ENCODE data around the gene RPUSD4. TPM values are rescaled to one million over a fixed set of nuclear protein-coding genes. Genes with fewer than 3 reads are reported as not detected.

Gene RPUSD4
- total RNA-seq, 1 donor from 2014 or later, result 46.7 TPM

- Mint-ChIP-seq H3K9me3 (peaks cover 32% of the 10 kb centered on the region), H3K36me3 (peaks cover 4% of the 10 kb centered on the region), H3K27ac (peak overlapping the region; percentile 77), H3K4me3 (peak overlapping the region; percentile 3), H3K4me1 (peaks cover 56% of the 10 kb centered on the region), H3K27me3 (ENCODE audit: insufficient read depth, low read depth) (peaks cover 45% of the 10 kb centered on the region)
- Histone ChIP-seq H3K9ac (no peak overlapping the region), H3F3A (ENCODE audit: low read depth) (peaks cover 27% of the 10 kb centered on the region), H3K4me3 (no peak overlapping the region), H3K79me2 (ENCODE audit: low read depth) (no peaks in the 10 kb centered on the region), H3K9me3 (ENCODE audit: low read depth) (peaks cover 10% of the 10 kb centered on the region), H3K27ac (no peak overlapping the region), H3K4me1 (peaks cover 52% of the 10 kb centered on the region), H4K20me1 (ENCODE audit: low read depth) (peaks cover 9% of the 10 kb centered on the region), H3K4me2 (peak overlapping the region; percentile 53), H3K27me3 (peaks cover 6% of the 10 kb centered on the region), H2AFZ (replicated peaks) (no peak overlapping the region), H3K36me3 (no peaks in the 10 kb centered on the region)
- DNase-seq (ENCODE audit: low spot score), result peak; percentile 82
- TF ChIP-seq CTCF (IDR thresholded peaks at IDR 0.05) (no peak), EZH2 (IDR thresholded peaks at IDR 0.05) (no peak), EZH2phosphoT487 (IDR thresholded peaks at IDR 0.05) (no peak)
Measured at GRCh38 chr11:126153972-126154371, 57.5 kb downstream of the RPUSD4 start.

- peaks cover 48% of the 10 kb centered on the region for H3K27me3 Mint-ChIP-seq (ENCODE audit: insufficient read depth, low read depth)
- Histone ChIP-seq H3K4me2 (no peak overlapping the region), H3K4me3 (no peak overlapping the region), H3K79me2 (ENCODE audit: low read depth) (no peaks in the 10 kb centered on the region), H3K27me3 (peaks cover 10% of the 10 kb centered on the region), H3K36me3 (no peaks in the 10 kb centered on the region), H3K27ac (no peak overlapping the region), H2AFZ (replicated peaks) (no peak overlapping the region), H3K9ac (no peak overlapping the region), H3K4me1 (peaks cover 54% of the 10 kb centered on the region), H4K20me1 (ENCODE audit: low read depth) (peaks cover 3% of the 10 kb centered on the region), H3F3A (ENCODE audit: low read depth) (peaks cover 25% of the 10 kb centered on the region), H3K9me3 (ENCODE audit: low read depth) (peaks cover 10% of the 10 kb centered on the region)
- no peak for TF ChIP-seq EZH2phosphoT487 (IDR thresholded peaks at IDR 0.05)
- peak overlapping the region; percentile 15 for H3K4me3 Mint-ChIP-seq
- peak overlapping the region; percentile 24 for H3K27ac Mint-ChIP-seq
- peaks cover 4% of the 10 kb centered on the region for H3K36me3 Mint-ChIP-seq
- peaks cover 66% of the 10 kb centered on the region for H3K4me1 Mint-ChIP-seq
- H3K9me3 Mint-ChIP-seq, result peaks cover 32% of the 10 kb centered on the region
- no peak for DNase-seq (ENCODE audit: low spot score)
Measured at GRCh38 chr11:126153006-126153405, 58.4 kb downstream of the RPUSD4 start.

GRCh38 chr11:126152586-126152985, 58.9 kb downstream of the RPUSD4 start:
- TF ChIP-seq EZH2 (IDR thresholded peaks at IDR 0.05) (no peak), CTCF (IDR thresholded peaks at IDR 0.05) (no peak), EZH2phosphoT487 (IDR thresholded peaks at IDR 0.05) (no peak)
- H3K27ac Mint-ChIP-seq, result no peak overlapping the region
- peaks cover 50% of the 10 kb centered on the region for H3K27me3 Mint-ChIP-seq (ENCODE audit: insufficient read depth, low read depth)
- peaks cover 10% of the 10 kb centered on the region for H3K27me3 ChIP-seq
- H3K9me3 Mint-ChIP-seq, result peaks cover 32% of the 10 kb centered on the region
- peaks cover 4% of the 10 kb centered on the region for H3K36me3 Mint-ChIP-seq
- no peaks in the 10 kb centered on the region for H3K79me2 ChIP-seq (ENCODE audit: low read depth)
- no peak overlapping the region for H2AFZ ChIP-seq (replicated peaks)
- H3K4me2 ChIP-seq, result no peak overlapping the region
- H3K4me3 Mint-ChIP-seq, result no peak overlapping the region
- H3K4me1 Mint-ChIP-seq, result peaks cover 70% of the 10 kb centered on the region
- peaks cover 54% of the 10 kb centered on the region for H3K4me1 ChIP-seq
- no peak overlapping the region for H3K9ac ChIP-seq
- DNase-seq (ENCODE audit: low spot score), result no peak
- H3K27ac ChIP-seq, result no peak overlapping the region
- H3F3A ChIP-seq (ENCODE audit: low read depth), result peaks cover 25% of the 10 kb centered on the region
- peaks cover 10% of the 10 kb centered on the region for H3K9me3 ChIP-seq (ENCODE audit: low read depth)
- no peaks in the 10 kb centered on the region for H3K36me3 ChIP-seq
- no peaks in the 10 kb centered on the region for H4K20me1 ChIP-seq (ENCODE audit: low read depth)
- no peak overlapping the region for H3K4me3 ChIP-seq

GRCh38 chr11:126152152-126152551, 59.3 kb downstream of the RPUSD4 start:
- H3K4me1 Mint-ChIP-seq, result peaks cover 74% of the 10 kb centered on the region
- Histone ChIP-seq H2AFZ (replicated peaks) (no peak overlapping the region), H3K27me3 (peaks cover 10% of the 10 kb centered on the region), H3K9ac (no peak overlapping the region), H3K4me1 (peaks cover 56% of the 10 kb centered on the region), H3K9me3 (ENCODE audit: low read depth) (peaks cover 10% of the 10 kb centered on the region), H3F3A (ENCODE audit: low read depth) (peaks cover 26% of the 10 kb centered on the region), H3K36me3 (no peaks in the 10 kb centered on the region), H3K4me2 (no peak overlapping the region), H3K79me2 (ENCODE audit: low read depth) (no peaks in the 10 kb centered on the region), H3K4me3 (no peak overlapping the region), H3K27ac (no peak overlapping the region), H4K20me1 (ENCODE audit: low read depth) (no peaks in the 10 kb centered on the region)
- TF ChIP-seq EZH2phosphoT487 (IDR thresholded peaks at IDR 0.05), result no peak
- no peak for TF ChIP-seq CTCF (IDR thresholded peaks at IDR 0.05)
- TF ChIP-seq EZH2 (IDR thresholded peaks at IDR 0.05), result no peak
- peaks cover 51% of the 10 kb centered on the region for H3K27me3 Mint-ChIP-seq (ENCODE audit: insufficient read depth, low read depth)
- H3K4me3 Mint-ChIP-seq, result peak overlapping the region; percentile 0
- no peak for DNase-seq (ENCODE audit: low spot score)
- H3K27ac Mint-ChIP-seq, result peak overlapping the region; percentile 36
- H3K36me3 Mint-ChIP-seq, result peaks cover 4% of the 10 kb centered on the region
- H3K9me3 Mint-ChIP-seq, result peaks cover 32% of the 10 kb centered on the region

Small RNA genes lying within 50 kb of the gene (small RNA-seq; reads per million reads assigned to genes)
- gene AP001893.2, result not detected
- not detected for gene RN7SL351P
- not detected for gene RNU4-86P

Other genes with a start within 250 kb of the RPUSD4 start
- gene CDON, start 148.8 kb downstream of the RPUSD4 start, total RNA-seq (ENCODE audit: low replicate concordance), result 50.5 and 71.3 TPM in 2 replicates
- gene FAM118B, start 132 bp upstream of the RPUSD4 start, total RNA-seq (ENCODE audit: low replicate concordance), result 42.4 and 43.2 TPM in 2 replicates
- gene SRPRA, start 57.2 kb upstream of the RPUSD4 start, total RNA-seq (ENCODE audit: low replicate concordance), result 40.0 and 58.1 TPM in 2 replicates
- 25.8 and 50.5 TPM in 2 replicates for gene FOXRED1, start 57.5 kb upstream of the RPUSD4 start, total RNA-seq (ENCODE audit: low replicate concordance)
- gene TIRAP, start 71.4 kb upstream of the RPUSD4 start, total RNA-seq (ENCODE audit: low replicate concordance), result 4.6 and 5.3 TPM in 2 replicates
- 18.6 and 20.7 TPM in 2 replicates for gene DCPS, start 92.4 kb upstream of the RPUSD4 start, total RNA-seq (ENCODE audit: low replicate concordance)
- 13.0 and 17.9 TPM in 2 replicates for gene ST3GAL4, start 144.0 kb upstream of the RPUSD4 start, total RNA-seq (ENCODE audit: low replicate concordance)